ENCODE data around the gene ARHGEF35. TPM values are rescaled to one million over a fixed set of nuclear protein-coding genes. Genes with fewer than 3 reads are reported as not detected.
"Not testable (repeated sequence)": the region's sequence is repeated elsewhere in the genome, so short reads cannot be mapped to it uniquely, and the experiment has no call there.

The ARHGEF35 gene
- 0.02 TPM in 1 of 2 replicates, not detected in the other for polyA plus RNA-seq (2012; rRNA removed)
- polyA plus RNA-seq (2012; cell fraction: cytosol; rRNA removed), result 0.03 TPM in 1 of 2 replicates, not detected in the other
- polyA plus RNA-seq (2012; cell fraction: nucleus; rRNA removed), result not detected in 2 replicates

DNA sequence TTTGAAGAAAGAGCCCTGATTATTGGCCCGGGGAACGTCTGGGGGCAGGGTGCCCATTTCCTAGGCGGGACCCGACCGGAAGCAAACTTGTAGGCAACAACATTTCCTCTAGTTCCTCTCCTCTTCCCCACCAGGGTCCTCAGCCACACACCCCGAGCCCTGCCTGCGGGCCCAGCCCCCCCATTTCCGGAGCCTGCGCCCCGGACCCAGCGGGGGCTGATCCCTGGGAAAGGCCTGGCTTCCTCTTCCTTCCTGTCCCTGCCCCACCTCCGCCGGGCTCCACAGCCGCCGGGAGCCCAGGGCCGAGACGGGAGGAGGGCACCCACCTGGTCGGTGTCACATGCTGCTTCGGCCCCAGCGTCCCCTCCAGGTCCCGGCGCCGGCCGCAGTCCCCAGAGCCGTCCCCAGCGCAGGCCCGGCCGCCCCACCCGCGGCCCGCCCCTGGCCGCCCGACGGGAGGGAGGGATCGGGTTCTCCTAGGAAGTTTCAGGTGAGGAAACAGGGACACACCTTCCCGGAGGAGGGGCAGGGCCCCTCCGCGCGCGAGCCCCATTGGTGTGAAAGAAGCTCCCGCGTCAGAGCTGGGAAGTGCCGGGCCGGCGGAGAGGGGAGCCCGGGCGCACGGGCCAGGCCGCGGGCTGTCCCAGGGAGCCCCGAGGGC is at the start of gene ARHGEF35:
ARHGEF35 (minus strand) TSS at position 622 of the 661 bp plus-strand sequence. CDS start 7,450 bp downstream, outside the sequence.
- DNase-seq; H3K4me1 ChIP-seq (ENCODE audit: control insufficient read depth in 1 of 2, insufficient read depth in 2 of 2, low read depth in 1 of 2, low read length in 1 of 2); CTCF ChIA-PET; H2AFZ ChIP-seq (ENCODE audit: low read depth); H3K27ac ChIP-seq (ENCODE audit: low read depth in 2 of 2, low read length in 1 of 2); H3K27me3 ChIP-seq (ENCODE audit: insufficient read depth); POLR2A ChIA-PET; H3K4me2 ChIP-seq; H3K79me2 ChIP-seq (ENCODE audit: insufficient read depth); H3K9me2 ChIP-seq; H3K36me3 ChIP-seq (replicated peaks in 1 of 2; ENCODE audit: control insufficient read depth in 1 of 2, insufficient read depth in 2 of 2, low read length in 1 of 2); H3K4me3 ChIP-seq (ENCODE audit: low read depth in 2 of 2, low read length in 1 of 2); H3K9ac ChIP-seq; H3F3A ChIP-seq (replicated peaks; ENCODE audit: insufficient read depth); H4K20me1 ChIP-seq (ENCODE audit: insufficient read depth); H3K9me3 ChIP-seq: not testable (repeated sequence)
- no CpG with 5 or more reads among the region's 51 CpGs for WGBS (ENCODE audit: low lambda C conversion rate)

DNA sequence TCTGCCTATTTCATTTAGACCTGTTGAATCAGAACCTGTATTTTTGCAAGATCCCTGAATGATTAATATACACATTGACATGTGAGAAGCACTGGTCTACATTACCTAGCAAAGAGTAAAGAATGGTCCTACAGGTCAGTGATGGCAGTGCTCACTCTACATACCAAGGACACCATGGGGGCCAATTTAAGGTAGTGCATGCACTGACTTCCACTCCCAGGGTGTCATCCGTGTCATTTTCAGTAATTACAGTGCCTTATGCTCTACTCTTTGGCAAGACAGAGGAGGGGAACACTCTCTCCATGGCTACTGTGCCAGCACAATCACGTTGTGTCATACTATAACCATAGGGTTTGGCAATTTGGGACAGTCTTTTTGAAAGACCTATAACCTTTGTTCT is 49.7 kb upstream of the ARHGEF35 start:
- H2AFZ ChIP-seq (ENCODE audit: low read depth); DNase-seq; H3K9ac ChIP-seq; H3K4me1 ChIP-seq (ENCODE audit: control insufficient read depth in 1 of 2, insufficient read depth in 2 of 2, low read depth in 1 of 2, low read length in 1 of 2); H3K9me2 ChIP-seq; CTCF ChIA-PET; H3K4me3 ChIP-seq (ENCODE audit: low read depth in 2 of 2, low read length in 1 of 2); H4K20me1 ChIP-seq (ENCODE audit: insufficient read depth); H3K4me2 ChIP-seq; H3K27me3 ChIP-seq (ENCODE audit: insufficient read depth); H3F3A ChIP-seq (replicated peaks; ENCODE audit: insufficient read depth); H3K36me3 ChIP-seq (replicated peaks in 1 of 2; ENCODE audit: control insufficient read depth in 1 of 2, insufficient read depth in 2 of 2, low read length in 1 of 2); H3K79me2 ChIP-seq (ENCODE audit: insufficient read depth); H3K9me3 ChIP-seq; H3K27ac ChIP-seq (ENCODE audit: low read depth in 2 of 2, low read length in 1 of 2); POLR2A ChIA-PET: not testable (repeated sequence)
- no CpG with 5 or more reads among the region's 2 CpGs for WGBS (ENCODE audit: low lambda C conversion rate)

DNA sequence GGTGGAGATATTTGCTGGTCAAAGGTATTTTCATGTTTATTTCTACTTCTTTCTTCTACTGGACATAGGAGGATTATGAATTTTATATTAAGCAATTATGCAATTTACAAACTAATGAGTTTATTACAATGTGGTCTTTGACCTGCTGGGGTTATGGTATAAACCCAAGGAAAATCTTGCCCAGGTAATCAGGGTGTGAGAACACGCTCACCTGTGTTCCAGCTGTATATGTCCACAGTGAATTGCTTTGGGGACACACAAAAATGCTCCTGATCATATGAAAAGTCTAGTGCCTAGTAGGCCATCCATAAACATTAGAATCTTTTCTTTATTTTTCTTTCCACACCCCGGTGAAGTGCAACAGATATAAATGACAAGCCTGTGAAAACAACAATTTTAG is 43.7 kb upstream of the ARHGEF35 start, which contains the start of gene OR2A42:
OR2A42 (minus strand) TSS at position 241 of the 400 bp plus-strand sequence. CDS start 6,762 bp downstream, outside the sequence.
- POLR2A ChIA-PET; DNase-seq; H3K79me2 ChIP-seq (ENCODE audit: insufficient read depth); H3K9ac ChIP-seq; H2AFZ ChIP-seq (ENCODE audit: low read depth); H3F3A ChIP-seq (replicated peaks; ENCODE audit: insufficient read depth); CTCF ChIA-PET; H3K4me3 ChIP-seq (ENCODE audit: low read depth in 2 of 2, low read length in 1 of 2); H3K4me2 ChIP-seq; H3K9me2 ChIP-seq; H3K9me3 ChIP-seq; H3K36me3 ChIP-seq (replicated peaks in 1 of 2; ENCODE audit: control insufficient read depth in 1 of 2, insufficient read depth in 2 of 2, low read length in 1 of 2); H3K27ac ChIP-seq (ENCODE audit: low read depth in 2 of 2, low read length in 1 of 2); H3K27me3 ChIP-seq (ENCODE audit: insufficient read depth); H4K20me1 ChIP-seq (ENCODE audit: insufficient read depth); H3K4me1 ChIP-seq (ENCODE audit: control insufficient read depth in 1 of 2, insufficient read depth in 2 of 2, low read depth in 1 of 2, low read length in 1 of 2): not testable (repeated sequence)
- 5% methylated on average over 1 of the region's 2 CpGs for WGBS (ENCODE audit: low lambda C conversion rate)

- POLR2A ChIA-PET, CTCF ChIA-PET: not testable (repeated sequence)
- WGBS (ENCODE audit: low lambda C conversion rate), result 1% methylated on average over 2 of the region's 2 CpGs
Measured at GRCh38 chr7:144238530-144239082, 43.0 kb upstream of the ARHGEF35 start.

DNA sequence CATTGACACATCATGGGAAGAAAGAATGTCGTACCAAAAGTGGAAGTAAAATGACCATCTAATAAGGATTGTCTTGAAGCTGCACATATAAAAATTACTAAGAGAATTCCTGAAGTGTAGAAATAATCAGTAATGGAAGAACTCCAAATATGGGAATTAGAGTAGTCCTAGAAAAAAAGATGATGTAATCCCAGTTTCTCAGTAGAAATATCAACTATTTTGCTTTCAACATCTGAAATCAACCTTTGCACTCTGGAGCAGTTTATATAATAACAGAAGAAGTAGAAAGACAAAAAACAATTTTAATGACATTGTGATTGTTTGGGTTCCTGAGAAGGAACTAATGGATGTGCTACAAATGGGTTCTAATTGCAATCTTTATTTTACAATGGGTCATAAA is 37.4 kb upstream of the ARHGEF35 start:
- POLR2A ChIA-PET; H3K79me2 ChIP-seq (ENCODE audit: insufficient read depth); H3K9me2 ChIP-seq; H2AFZ ChIP-seq (ENCODE audit: low read depth); H3K27me3 ChIP-seq (ENCODE audit: insufficient read depth); H3K4me2 ChIP-seq; CTCF ChIA-PET; H3K9me3 ChIP-seq; H3K36me3 ChIP-seq (replicated peaks in 1 of 2; ENCODE audit: control insufficient read depth in 1 of 2, insufficient read depth in 2 of 2, low read length in 1 of 2); H3K4me1 ChIP-seq (ENCODE audit: control insufficient read depth in 1 of 2, insufficient read depth in 2 of 2, low read depth in 1 of 2, low read length in 1 of 2); H4K20me1 ChIP-seq (ENCODE audit: insufficient read depth); H3K9ac ChIP-seq; H3K27ac ChIP-seq (ENCODE audit: low read depth in 2 of 2, low read length in 1 of 2); DNase-seq; H3K4me3 ChIP-seq (ENCODE audit: low read depth in 2 of 2, low read length in 1 of 2); H3F3A ChIP-seq (replicated peaks; ENCODE audit: insufficient read depth): not testable (repeated sequence)
- WGBS (ENCODE audit: low lambda C conversion rate), result 3% methylated on average over 1 of the region's 1 CpG

More at GRCh38 chr7:144238530-144239082, 43.0 kb upstream of the ARHGEF35 start:
- H3K9me2 ChIP-seq; H3K9ac ChIP-seq; H3K27ac ChIP-seq (ENCODE audit: low read depth in 2 of 2, low read length in 1 of 2); H3K9me3 ChIP-seq; H3K36me3 ChIP-seq (replicated peaks in 1 of 2; ENCODE audit: control insufficient read depth in 1 of 2, insufficient read depth in 2 of 2, low read length in 1 of 2); DNase-seq; H3K79me2 ChIP-seq (ENCODE audit: insufficient read depth); H4K20me1 ChIP-seq (ENCODE audit: insufficient read depth); H3K4me3 ChIP-seq (ENCODE audit: low read depth in 2 of 2, low read length in 1 of 2); H2AFZ ChIP-seq (ENCODE audit: low read depth); H3K4me2 ChIP-seq; H3K4me1 ChIP-seq (ENCODE audit: control insufficient read depth in 1 of 2, insufficient read depth in 2 of 2, low read depth in 1 of 2, low read length in 1 of 2); H3K27me3 ChIP-seq (ENCODE audit: insufficient read depth); H3F3A ChIP-seq (replicated peaks; ENCODE audit: insufficient read depth): not testable (repeated sequence)

GRCh38 chr7:144231027-144231426 is 35.4 kb upstream of the ARHGEF35 start:
- H3K9ac ChIP-seq; POLR2A ChIA-PET; H3K4me1 ChIP-seq (ENCODE audit: control insufficient read depth in 1 of 2, insufficient read depth in 2 of 2, low read depth in 1 of 2, low read length in 1 of 2); H3K4me2 ChIP-seq; CTCF ChIA-PET; DNase-seq; H4K20me1 ChIP-seq (ENCODE audit: insufficient read depth); H3F3A ChIP-seq (replicated peaks; ENCODE audit: insufficient read depth); H3K79me2 ChIP-seq (ENCODE audit: insufficient read depth); H3K9me3 ChIP-seq; H3K27ac ChIP-seq (ENCODE audit: low read depth in 2 of 2, low read length in 1 of 2); H3K36me3 ChIP-seq (replicated peaks in 1 of 2; ENCODE audit: control insufficient read depth in 1 of 2, insufficient read depth in 2 of 2, low read length in 1 of 2); H3K4me3 ChIP-seq (ENCODE audit: low read depth in 2 of 2, low read length in 1 of 2); H3K9me2 ChIP-seq; H3K27me3 ChIP-seq (ENCODE audit: insufficient read depth); H2AFZ ChIP-seq (ENCODE audit: low read depth): not testable (repeated sequence)
- WGBS (ENCODE audit: low lambda C conversion rate), result no CpG with 5 or more reads among the region's 2 CpGs
